ENCODE results near the gene MAPK13.

The MAPK13 gene

GRCh38 chr6:36133148-36133547 is 2.8 kb downstream of the MAPK13 start:
- TF ChIP-seq, protein P1, sequence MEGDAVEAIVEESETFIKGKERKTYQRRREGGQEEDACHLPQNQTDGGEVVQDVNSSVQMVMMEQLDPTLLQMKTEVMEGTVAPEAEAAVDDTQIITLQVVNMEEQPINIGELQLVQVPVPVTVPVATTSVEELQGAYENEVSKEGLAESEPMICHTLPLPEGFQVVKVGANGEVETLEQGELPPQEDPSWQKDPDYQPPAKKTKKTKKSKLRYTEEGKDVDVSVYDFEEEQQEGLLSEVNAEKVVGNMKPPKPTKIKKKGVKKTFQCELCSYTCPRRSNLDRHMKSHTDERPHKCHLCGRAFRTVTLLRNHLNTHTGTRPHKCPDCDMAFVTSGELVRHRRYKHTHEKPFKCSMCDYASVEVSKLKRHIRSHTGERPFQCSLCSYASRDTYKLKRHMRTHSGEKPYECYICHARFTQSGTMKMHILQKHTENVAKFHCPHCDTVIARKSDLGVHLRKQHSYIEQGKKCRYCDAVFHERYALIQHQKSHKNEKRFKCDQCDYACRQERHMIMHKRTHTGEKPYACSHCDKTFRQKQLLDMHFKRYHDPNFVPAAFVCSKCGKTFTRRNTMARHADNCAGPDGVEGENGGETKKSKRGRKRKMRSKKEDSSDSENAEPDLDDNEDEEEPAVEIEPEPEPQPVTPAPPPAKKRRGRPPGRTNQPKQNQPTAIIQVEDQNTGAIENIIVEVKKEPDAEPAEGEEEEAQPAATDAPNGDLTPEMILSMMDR (IDR thresholded peaks at IDR 0.05; ENCODE audit: borderline replicate concordance, insufficient read depth, low read depth, low read length), result no peak
- H3K4me3 ChIP-seq (ENCODE audit: low read depth, low read length), result no peak overlapping the region

DNA sequence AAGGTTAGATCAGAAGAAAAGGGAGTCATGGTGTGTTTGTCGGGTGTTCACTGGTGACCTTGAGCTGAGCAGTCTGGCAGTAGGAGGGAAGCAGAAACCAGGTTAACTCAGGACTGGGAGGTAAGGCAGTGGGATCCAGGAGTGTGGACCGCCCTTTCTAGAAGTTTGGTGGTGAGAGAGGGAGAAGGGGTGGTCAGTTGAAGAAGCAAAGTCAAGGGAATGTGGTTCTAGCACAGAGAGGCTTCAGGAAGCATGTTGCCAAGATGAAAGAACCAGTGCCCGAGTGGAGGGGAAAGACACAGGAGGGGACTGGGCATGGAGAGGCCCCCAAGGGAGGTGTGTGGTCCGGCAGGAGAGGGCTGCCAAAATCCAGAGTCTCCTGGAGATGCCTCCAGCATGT is 3.6 kb downstream of the MAPK13 start:
- no peak overlapping the region for H3K4me3 ChIP-seq (ENCODE audit: low read depth, low read length)
- TF ChIP-seq, protein P1 (IDR thresholded peaks at IDR 0.05; ENCODE audit: borderline replicate concordance, insufficient read depth, low read depth, low read length), result no peak

GRCh38 chr6:36135053-36135731 is 4.9 kb downstream of the MAPK13 start:
- H3K4me3 ChIP-seq (ENCODE audit: low read depth, low read length), result no peak overlapping the region
- TF ChIP-seq, protein P1 (IDR thresholded peaks at IDR 0.05; ENCODE audit: borderline replicate concordance, insufficient read depth, low read depth, low read length), result no peak

GRCh38 chr6:36136034-36136433 is 5.7 kb downstream of the MAPK13 start:
- H3K4me3 ChIP-seq (ENCODE audit: low read depth, low read length), result no peak overlapping the region
- TF ChIP-seq, protein P1 (IDR thresholded peaks at IDR 0.05; ENCODE audit: borderline replicate concordance, insufficient read depth, low read depth, low read length), result no peak

- H3K4me3 ChIP-seq (ENCODE audit: low read depth, low read length), result no peak overlapping the region
- TF ChIP-seq, protein P1 (IDR thresholded peaks at IDR 0.05; ENCODE audit: borderline replicate concordance, insufficient read depth, low read depth, low read length), result no peak
Measured at GRCh38 chr6:36136551-36136950, 6.2 kb downstream of the MAPK13 start.

- H3K4me3 ChIP-seq (ENCODE audit: low read depth, low read length), result no peak overlapping the region
- TF ChIP-seq, protein P1 (IDR thresholded peaks at IDR 0.05; ENCODE audit: borderline replicate concordance, insufficient read depth, low read depth, low read length), result no peak
Measured at GRCh38 chr6:36138667-36139066, 8.4 kb downstream of the MAPK13 start.

DNA sequence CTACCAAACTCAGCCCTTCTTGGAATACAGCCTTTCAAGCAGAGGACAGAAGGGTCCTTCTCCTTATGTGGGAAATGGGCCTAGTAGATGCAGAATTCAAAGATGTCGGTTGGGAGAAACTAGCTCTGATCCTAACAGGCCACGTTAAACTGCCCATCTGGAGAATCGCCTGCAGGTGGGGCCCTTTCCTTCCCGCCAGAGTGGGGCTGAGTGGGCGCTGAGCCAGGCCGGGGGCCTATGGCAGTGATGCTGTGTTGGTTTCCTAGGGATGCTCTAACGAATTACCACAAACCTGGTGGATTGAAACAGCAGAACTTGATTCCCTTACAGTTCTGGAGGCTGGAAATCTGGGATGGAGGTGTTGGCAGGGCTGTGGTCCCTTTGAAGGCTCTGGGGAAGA is 9.1 kb downstream of the MAPK13 start:
- TF ChIP-seq, protein P1 (IDR thresholded peaks at IDR 0.05; ENCODE audit: borderline replicate concordance, insufficient read depth, low read depth, low read length), result peak; percentile 35; the same call in 1 of the 2 replicates
- no peak overlapping the region for H3K4me3 ChIP-seq (ENCODE audit: low read depth, low read length)
